ENCODE data around the gene WEE2.
"Not testable (repeated sequence)": the region's sequence is repeated elsewhere in the genome, so short reads cannot be mapped to it uniquely, and the experiment has no call there.

WEE2 gene

DNA sequence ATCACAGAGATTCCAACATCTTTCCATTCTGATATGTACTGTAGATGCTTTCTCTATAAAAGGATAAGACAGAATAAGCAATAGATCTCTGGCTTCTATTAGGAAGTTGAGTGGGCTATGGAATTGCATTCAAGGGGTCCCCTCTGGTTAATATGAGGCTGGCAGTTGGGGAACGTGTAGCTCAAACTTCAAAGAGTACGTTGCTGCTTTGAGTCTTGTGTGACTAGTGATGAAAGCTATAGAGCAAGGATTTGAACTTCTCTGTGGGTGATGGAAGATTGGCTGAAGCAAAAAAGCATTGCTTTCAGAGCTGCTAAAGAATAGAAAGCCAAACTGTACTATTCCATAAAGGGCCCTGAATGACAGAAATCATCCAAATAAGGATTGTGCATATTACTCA lies 6.4 kb downstream of the WEE2 start:
- no peak for DNase-seq (ENCODE audit: low read depth in 2 of 2)

DNA sequence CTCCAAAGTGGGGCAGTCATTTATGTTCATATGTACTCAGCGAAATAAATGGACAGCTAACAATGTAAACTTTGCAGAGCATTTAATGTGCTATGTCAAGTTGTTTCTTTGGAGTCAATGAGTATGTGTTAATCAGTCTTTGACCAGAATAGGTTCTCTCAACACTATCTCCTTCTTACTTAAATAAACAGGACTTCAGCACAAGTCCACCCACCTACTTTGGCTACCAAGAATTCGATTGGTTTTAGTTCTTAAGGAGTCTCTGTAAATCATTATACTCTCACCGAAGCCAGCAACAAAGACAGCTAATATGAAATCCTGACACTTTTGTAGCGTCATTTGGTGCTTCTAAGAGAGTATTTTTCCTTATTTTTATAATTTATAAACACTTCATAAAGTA lies 6.9 kb downstream of the WEE2 start:
- no peak for DNase-seq (ENCODE audit: low read depth in 2 of 2)

GRCh38 chr7:141715794-141716689 lies 7.9 kb downstream of the WEE2 start:
- no peak for DNase-seq (ENCODE audit: low read depth in 2 of 2)

DNA sequence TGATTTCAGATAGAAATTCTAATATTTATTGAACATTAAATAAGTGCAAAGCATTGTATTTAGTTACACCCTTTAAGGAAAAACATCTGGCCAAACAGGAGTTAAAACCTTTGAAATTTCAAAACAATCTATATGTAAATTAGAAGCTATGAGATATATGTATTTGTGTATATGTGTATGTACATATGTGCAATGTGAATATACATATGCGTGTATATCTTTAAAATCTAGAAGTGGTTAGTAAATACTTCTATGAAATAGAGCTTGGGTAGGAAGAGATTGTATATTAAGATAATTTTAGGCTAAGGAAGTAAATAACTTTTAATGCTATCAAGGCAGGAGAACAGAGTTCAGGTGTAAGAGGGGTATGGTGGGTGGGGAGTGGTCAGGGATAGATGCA lies 9.3 kb downstream of the WEE2 start:
- no peak for DNase-seq (ENCODE audit: low read depth in 2 of 2)

DNA sequence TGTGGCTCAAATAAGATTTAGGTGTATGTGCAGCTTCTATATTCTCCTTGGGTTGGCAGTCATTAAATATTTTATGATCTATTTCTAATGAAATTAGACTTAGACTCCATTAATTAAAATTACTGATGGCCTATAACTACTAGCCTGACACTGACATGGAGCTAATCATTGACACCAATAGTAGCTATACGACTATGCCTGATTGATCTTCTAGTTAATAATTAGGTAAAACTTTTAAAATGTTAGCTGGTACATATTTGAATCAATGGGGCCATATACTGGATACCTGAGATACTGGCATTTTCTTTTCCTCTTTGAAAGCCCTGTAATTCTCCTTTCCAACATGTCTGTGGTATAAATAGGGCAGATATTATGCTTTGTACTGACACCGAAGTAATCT lies 14.4 kb downstream of the WEE2 start:
- no peak for DNase-seq (ENCODE audit: low read depth in 2 of 2)

DNA sequence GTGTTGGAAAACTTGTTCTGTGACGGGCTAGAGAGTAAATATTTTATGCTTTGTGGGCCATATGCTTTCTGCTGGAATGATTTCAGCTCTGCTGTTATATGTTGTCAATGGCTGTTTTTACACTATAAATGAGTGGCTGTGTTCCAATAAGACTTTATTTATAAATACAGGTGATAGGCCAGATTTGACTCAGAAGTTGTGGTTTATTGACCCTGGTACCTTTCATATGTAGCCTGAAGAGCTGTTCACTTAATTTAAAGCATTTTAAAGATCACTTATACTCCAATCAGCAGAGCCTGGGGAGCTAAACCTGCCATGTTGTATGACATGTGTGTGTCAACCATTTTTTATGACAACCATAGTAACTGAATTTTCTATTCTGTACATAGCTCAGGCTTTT lies 20.9 kb downstream of the WEE2 start:
- no peak for DNase-seq (ENCODE audit: low read depth in 2 of 2)

DNA sequence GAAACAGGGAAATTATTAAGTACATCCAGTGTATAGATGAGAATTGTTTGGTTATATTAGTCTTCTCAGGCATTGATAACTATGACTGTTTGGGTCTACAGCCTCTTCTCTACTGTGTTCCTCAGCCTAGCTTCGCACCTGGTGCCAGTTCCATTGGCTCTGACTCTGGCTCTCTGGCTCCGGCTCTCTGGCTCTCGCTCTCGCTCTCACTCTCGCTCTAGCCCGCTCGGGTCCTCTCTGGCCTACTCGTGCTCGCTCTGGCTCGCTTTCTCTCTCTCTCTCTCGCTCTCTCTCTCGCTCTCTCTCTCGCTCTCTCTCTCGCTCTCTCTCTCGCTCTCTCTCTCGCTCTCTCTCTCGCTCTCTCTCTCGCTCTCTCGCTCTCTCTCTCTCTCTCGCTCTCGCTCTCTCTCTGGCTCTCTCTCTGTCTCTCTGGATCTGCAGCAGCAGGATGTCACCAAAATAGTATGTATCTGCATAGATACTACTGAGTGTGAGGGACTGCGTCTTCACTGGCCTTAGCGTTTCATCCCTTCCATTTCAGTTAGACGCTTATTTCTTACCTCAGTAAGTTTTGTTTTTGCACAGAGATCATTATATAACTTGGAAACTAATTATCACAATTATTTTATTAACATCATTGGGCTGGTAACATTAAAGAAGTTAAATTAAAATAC lies 23.5 kb downstream of the WEE2 start:
- no peak for DNase-seq (ENCODE audit: low read depth in 2 of 2)

DNA sequence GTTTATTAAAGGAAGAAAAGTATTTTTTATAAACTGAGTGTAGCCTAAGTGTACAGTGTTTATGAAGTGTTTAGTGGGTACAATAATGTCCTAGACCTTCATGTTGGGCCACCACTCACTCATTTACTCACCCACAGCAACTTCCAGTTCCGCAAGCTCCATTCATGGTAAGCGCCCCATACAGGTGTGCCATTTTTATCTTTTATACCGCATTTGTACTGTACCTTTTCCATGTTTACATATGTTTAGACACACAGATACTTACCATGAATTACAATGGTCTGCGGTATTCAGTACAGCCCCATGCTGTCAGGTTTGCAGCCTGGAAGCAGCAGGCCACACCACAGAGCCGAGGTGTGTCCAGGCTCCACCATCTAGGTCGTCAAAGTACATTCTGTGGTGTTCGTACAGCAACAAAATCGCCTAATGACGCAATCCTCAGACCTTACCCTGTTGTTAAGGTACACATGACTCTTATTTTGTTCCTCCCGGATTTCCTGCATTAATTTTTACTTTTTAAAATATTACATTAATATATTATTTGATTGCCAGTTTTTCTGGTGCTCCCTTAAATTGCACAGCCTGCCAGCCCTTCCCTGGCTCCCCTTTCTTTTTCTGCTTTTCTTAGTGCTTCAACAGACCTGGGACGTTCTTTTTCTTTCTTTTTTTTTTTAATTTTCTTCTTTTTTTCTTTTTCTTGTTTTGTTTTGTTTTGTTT lies 29.1 kb downstream of the WEE2 start:
- no peak for DNase-seq (ENCODE audit: low read depth in 2 of 2)

- DNase-seq (ENCODE audit: low read depth in 2 of 2): peak; percentile 86 to 90
These were observed 29.9 kb downstream of the WEE2 start, which contains the start of gene SSBP1 for GRCh38 chr7:141737836-141738591. Gene SSBP1, plus strand, starts transcription at chr7:141738358. Its CDS starts 809 bp downstream, at chr7:141739167.

GRCh38 chr7:141738592-141739013 lies 30.4 kb downstream of the WEE2 start:
- DNase-seq (ENCODE audit: low read depth in 2 of 2): no peak

GRCh38 chr7:141739250-141739649 lies 31.1 kb downstream of the WEE2 start:
- DNase-seq (ENCODE audit: low read depth in 2 of 2): no peak

DNA sequence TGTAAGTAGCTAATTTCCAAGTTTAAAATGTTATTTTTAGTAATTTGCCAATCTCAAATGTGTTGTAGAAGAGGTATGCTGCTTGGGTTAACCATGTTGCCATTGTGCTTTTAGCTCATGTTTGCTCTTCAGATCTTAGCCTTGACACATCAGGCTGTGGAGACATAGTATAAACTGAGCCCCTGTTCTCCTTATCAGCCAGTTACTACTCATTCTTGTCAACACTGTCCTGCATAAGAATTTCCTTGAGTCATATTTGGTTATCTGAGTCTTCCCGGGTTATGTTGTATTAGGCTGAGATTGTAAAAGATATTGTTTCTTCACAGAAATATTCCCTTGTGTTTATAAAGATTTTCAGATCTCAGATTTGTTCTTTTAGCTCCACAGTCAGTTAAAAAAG lies 34.1 kb downstream of the WEE2 start:
- no peak for DNase-seq (ENCODE audit: low read depth in 2 of 2)

DNA sequence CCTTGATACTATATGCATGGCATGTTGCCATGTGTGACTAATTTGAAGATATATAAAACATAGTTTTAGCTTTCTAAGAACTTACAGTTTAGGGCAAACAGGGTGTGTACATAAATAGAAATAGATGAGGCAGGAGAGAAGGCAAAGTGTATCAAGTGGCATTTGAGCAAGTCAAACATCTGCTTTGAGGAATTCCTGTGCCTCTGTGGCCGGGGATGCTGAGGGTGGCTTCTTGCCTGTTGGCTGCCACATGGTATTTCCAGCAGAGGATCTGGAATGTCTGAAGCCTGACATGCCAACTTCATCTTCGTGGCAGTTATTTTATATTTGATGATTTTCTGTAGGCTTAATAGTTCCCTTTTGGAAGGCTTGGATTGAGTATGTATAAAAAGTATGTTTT lies 36.0 kb downstream of the WEE2 start:
- no peak for DNase-seq (ENCODE audit: low read depth in 2 of 2)

DNA sequence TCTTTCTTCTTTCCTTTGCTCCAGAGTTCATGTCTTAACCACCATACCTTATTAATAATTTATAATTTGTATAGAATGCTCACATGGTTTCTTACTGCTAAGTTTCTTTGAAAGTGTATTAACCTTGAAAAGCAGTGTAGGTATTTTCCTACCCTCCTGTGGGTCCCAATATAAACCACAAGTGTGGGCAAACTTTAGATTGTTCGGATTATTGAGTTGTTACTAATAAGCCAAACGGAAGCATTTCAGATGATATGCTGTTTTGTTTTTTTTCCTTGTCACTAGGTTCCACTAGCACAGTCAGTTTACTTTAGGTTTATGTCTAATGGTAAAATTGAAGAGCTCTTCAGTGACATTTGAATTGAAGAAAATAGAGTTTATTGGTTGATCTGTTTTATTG lies 40.2 kb downstream of the WEE2 start:
- no peak for DNase-seq (ENCODE audit: low read depth in 2 of 2)

- not testable (repeated sequence) for DNase-seq (ENCODE audit: low read depth in 2 of 2)
These were observed 43.8 kb downstream of the WEE2 start for GRCh38 chr7:141751904-141752303.

DNA sequence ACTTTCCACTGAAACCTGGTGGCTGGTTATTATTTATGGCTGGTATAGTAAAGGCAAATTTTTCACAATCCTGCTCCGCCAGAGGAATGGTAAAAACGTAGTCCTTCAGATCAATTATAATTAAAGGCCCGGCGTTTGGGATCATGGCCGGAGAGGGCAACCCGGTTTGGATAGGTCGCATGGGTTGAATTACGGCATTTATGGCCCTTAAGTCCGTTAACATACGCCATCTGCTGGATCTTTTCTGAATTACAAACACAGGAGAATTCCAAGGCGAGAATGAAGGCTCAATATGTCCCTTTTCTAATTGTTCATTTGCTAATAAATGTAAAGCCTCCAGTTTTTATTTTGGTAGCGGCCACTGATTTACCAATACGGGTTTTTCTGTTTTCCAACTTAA lies 44.5 kb downstream of the WEE2 start:
- no peak for DNase-seq (ENCODE audit: low read depth in 2 of 2)

GRCh38 chr7:141754939-141755338 lies 46.8 kb downstream of the WEE2 start:
- DNase-seq (ENCODE audit: low read depth in 2 of 2): no peak

GRCh38 chr7:141763797-141764196 lies 55.6 kb downstream of the WEE2 start, which contains the start of gene TAS2R3:
Gene TAS2R3, plus strand, starts transcription at chr7:141764097. Its CDS starts 62 bp downstream, at chr7:141764159.
- DNase-seq (ENCODE audit: low read depth in 2 of 2): no peak

- DNase-seq (ENCODE audit: low read depth in 2 of 2): not testable (repeated sequence)
These were observed 62.0 kb downstream of the WEE2 start for GRCh38 chr7:141770083-141770583.

- no peak for DNase-seq (ENCODE audit: low read depth in 2 of 2)
These were observed 68.2 kb downstream of the WEE2 start, which contains the start of gene TAS2R4 for GRCh38 chr7:141776374-141776773. Gene TAS2R4, plus strand, starts transcription at chr7:141776674. Its CDS starts 1,815 bp downstream, at chr7:141778489.
